Measurements from ENCODE around the gene ELOVL6.

- TF ChIP-seq CTCF (IDR thresholded peaks at IDR 0.05) (no peak), POLR2A (IDR thresholded peaks at IDR 0.05) (no peak), EP300 (IDR thresholded peaks at IDR 0.05) (no peak)
Measured at GRCh38 chr4:110207233-110207632, 8.8 kb upstream of the ELOVL6 start.
